ENCODE data around the gene SLCO2A1. TPM values are rescaled to one million over a fixed set of nuclear protein-coding genes. Genes with fewer than 3 reads are reported as not detected.

The SLCO2A1 gene
- total RNA-seq, 4 donors from 2014 or later: 6.1 to 54.2 (median 33.1) TPM

GRCh38 chr3:133954717-133955360 is 74.9 kb downstream of the SLCO2A1 start:
- ATAC-seq (ENCODE audit: low FRiP score) (no peak), DNase-seq (ENCODE audit: low spot score) (no peak)

GRCh38 chr3:133953297-133953696 is 76.4 kb downstream of the SLCO2A1 start:
- DNase-seq (ENCODE audit: low spot score): no peak
- ATAC-seq (ENCODE audit: low FRiP score): no peak
- TF ChIP-seq CTCF (IDR thresholded peaks at IDR 0.05): no peak

More at GRCh38 chr3:133954717-133955360, 74.9 kb downstream of the SLCO2A1 start:
- no peak for TF ChIP-seq CTCF (IDR thresholded peaks at IDR 0.05)

- DNase-seq (ENCODE audit: low spot score) (no peak), ATAC-seq (ENCODE audit: low FRiP score) (no peak)
- no peak for TF ChIP-seq CTCF (IDR thresholded peaks at IDR 0.05)
Observed at GRCh38 chr3:133949438-133949837, 80.3 kb downstream of the SLCO2A1 start.

GRCh38 chr3:133948996-133949395 is 80.7 kb downstream of the SLCO2A1 start:
- ATAC-seq (ENCODE audit: low FRiP score) (no peak), DNase-seq (ENCODE audit: low spot score) (no peak)
- TF ChIP-seq CTCF (IDR thresholded peaks at IDR 0.05): no peak

GRCh38 chr3:133948131-133948810 is 81.5 kb downstream of the SLCO2A1 start:
- no peak for TF ChIP-seq CTCF (IDR thresholded peaks at IDR 0.05)
- no peak for ATAC-seq (ENCODE audit: low FRiP score)
- DNase-seq (ENCODE audit: low spot score): no peak

GRCh38 chr3:133945381-133946095 is 84.2 kb downstream of the SLCO2A1 start:
- ATAC-seq (ENCODE audit: low FRiP score): no peak
- DNase-seq (ENCODE audit: low spot score): no peak
- TF ChIP-seq CTCF (IDR thresholded peaks at IDR 0.05): no peak

Measured in omental fat pad (tissue), 4 donors.